ENCODE measurements around the gene PLPPR3. TPM values are rescaled to one million over a fixed set of nuclear protein-coding genes. Genes with fewer than 3 reads are reported as not detected.

Gene PLPPR3
- total RNA-seq, 1 donor from 2014 or later = 5.4 TPM

DNA sequence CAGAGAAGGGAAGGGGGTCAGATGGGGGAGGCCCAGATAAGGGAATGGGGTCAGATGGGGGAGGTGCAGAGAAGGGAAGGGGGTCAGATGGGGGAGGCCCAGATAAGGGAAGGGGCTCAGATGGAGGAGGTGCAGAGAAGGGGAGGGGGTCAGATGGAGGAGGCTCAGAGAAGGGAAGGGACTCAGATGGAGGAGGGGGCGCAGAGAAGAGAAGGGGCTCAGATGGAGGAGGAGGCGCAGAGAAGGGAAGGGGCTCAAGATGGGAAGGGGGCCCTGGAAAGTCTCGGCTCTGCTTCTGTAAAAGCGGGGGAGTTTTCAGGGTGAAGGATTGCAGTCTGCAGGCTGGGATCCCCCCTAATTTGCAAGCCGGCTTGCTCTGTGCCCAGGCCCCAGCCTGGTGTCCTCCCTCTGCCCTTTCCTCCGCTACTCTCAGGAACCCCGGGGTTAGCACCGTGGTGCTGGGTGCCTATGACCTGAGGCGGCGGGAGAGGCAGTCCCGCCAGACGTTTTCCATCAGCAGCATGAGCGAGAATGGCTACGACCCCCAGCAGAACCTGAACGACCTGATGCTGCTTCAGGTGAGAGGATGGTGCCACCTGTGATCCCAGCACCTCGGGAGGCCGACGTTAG, 7.5 kb upstream of the PLPPR3 start:
- Mint-ChIP-seq H3K27me3 (ENCODE audit: low read depth) (no peaks in the 10 kb centered on the region), H3K4me3 (ENCODE audit: unreplicated experiment) (no peak overlapping the region), H3K36me3 (ENCODE audit: low read depth) (no peaks in the 10 kb centered on the region), H3K9me3 (ENCODE audit: low read depth) (no peaks in the 10 kb centered on the region), H3K4me1 (ENCODE audit: low read depth) (peaks cover 2% of the 10 kb centered on the region), H3K27ac (ENCODE audit: unreplicated experiment) (no peak overlapping the region)
- DNase-seq (ENCODE audit: low spot score) = no peak
- TF ChIP-seq, protein P1, sequence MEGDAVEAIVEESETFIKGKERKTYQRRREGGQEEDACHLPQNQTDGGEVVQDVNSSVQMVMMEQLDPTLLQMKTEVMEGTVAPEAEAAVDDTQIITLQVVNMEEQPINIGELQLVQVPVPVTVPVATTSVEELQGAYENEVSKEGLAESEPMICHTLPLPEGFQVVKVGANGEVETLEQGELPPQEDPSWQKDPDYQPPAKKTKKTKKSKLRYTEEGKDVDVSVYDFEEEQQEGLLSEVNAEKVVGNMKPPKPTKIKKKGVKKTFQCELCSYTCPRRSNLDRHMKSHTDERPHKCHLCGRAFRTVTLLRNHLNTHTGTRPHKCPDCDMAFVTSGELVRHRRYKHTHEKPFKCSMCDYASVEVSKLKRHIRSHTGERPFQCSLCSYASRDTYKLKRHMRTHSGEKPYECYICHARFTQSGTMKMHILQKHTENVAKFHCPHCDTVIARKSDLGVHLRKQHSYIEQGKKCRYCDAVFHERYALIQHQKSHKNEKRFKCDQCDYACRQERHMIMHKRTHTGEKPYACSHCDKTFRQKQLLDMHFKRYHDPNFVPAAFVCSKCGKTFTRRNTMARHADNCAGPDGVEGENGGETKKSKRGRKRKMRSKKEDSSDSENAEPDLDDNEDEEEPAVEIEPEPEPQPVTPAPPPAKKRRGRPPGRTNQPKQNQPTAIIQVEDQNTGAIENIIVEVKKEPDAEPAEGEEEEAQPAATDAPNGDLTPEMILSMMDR (IDR thresholded peaks at IDR 0.05) = no peak

DNA sequence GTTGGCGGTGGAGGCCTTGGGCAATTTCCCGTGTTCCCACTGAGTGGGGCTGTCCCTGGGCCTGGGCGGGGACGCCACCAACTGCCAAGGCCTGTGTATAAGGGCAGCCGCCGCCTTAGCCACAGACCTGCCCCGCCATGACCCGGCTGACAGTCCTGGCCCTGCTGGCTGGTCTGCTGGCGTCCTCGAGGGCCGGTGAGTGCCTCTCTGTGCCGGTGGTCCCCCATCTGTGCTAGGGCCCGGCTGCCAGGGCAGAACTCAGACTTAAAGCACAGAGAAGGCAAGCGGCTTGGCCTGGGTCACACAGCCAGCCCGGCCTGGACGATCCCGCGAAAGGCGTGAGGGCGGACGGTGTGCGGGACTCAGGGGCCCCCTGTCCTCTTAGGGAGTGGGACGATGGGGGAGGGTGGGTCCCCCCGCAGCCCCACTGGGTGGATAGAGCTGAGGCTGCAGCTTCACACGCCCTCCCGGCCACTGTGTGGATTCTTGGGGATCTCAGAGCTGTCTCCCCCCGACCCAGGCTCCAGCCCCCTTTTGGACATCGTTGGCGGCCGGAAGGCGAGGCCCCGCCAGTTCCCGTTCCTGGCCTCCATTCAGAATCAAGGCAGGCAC, 6.1 kb upstream of the PLPPR3 start, which contains the start of gene AZU1:
TSS of gene AZU1 (plus strand) at position 128 of the 612 bp plus-strand sequence. CDS start at position 138, 10 bp downstream.
- H3K36me3 Mint-ChIP-seq (ENCODE audit: low read depth) = no peaks in the 10 kb centered on the region
- no peaks in the 10 kb centered on the region for H3K27me3 Mint-ChIP-seq (ENCODE audit: low read depth)

DNA sequence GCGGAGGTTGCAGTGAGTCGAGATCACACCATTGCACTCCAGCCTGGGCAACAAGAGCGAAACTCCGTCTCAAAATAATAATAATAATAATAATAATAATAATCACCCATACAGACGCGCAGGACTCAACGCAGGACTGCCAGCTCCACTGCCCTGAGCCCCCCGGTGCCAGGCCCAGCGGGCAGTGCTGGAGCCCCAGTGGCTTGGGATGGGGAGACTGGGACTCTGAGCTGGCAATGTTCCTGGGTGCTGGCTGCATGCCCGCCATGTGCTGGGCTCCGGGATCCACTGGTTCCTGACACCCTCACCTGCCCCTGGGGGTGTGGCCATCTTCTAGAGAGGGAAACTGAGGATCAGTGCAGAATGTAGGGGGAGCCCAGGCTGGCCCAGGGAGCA, 5.6 kb upstream of the PLPPR3 start:
- H3K36me3 Mint-ChIP-seq (ENCODE audit: low read depth) = no peaks in the 10 kb centered on the region
- TF ChIP-seq, protein P1 (IDR thresholded peaks at IDR 0.05) = no peak
- no peaks in the 10 kb centered on the region for H3K9me3 Mint-ChIP-seq (ENCODE audit: low read depth)
- no peaks in the 10 kb centered on the region for H3K27me3 Mint-ChIP-seq (ENCODE audit: low read depth)
- no peaks in the 10 kb centered on the region for H3K4me1 Mint-ChIP-seq (ENCODE audit: low read depth)
- no peak overlapping the region for H3K4me3 Mint-ChIP-seq (ENCODE audit: unreplicated experiment)
- no peak overlapping the region for H3K27ac Mint-ChIP-seq (ENCODE audit: unreplicated experiment)
- no peak for DNase-seq (ENCODE audit: low spot score)

More for the DNA sequence above, 6.1 kb upstream of the PLPPR3 start, which contains the start of gene AZU1:
- Mint-ChIP-seq H3K4me1 (ENCODE audit: low read depth) (no peaks in the 10 kb centered on the region), H3K4me3 (ENCODE audit: unreplicated experiment) (no peak within 1 kb of the TSS), H3K27ac (ENCODE audit: unreplicated experiment) (no peak within 1 kb of the TSS), H3K9me3 (ENCODE audit: low read depth) (no peaks in the 10 kb centered on the region)
- DNase-seq (ENCODE audit: low spot score) = peak; percentile 87
- TF ChIP-seq, protein P1 (IDR thresholded peaks at IDR 0.05) = no peak

DNA sequence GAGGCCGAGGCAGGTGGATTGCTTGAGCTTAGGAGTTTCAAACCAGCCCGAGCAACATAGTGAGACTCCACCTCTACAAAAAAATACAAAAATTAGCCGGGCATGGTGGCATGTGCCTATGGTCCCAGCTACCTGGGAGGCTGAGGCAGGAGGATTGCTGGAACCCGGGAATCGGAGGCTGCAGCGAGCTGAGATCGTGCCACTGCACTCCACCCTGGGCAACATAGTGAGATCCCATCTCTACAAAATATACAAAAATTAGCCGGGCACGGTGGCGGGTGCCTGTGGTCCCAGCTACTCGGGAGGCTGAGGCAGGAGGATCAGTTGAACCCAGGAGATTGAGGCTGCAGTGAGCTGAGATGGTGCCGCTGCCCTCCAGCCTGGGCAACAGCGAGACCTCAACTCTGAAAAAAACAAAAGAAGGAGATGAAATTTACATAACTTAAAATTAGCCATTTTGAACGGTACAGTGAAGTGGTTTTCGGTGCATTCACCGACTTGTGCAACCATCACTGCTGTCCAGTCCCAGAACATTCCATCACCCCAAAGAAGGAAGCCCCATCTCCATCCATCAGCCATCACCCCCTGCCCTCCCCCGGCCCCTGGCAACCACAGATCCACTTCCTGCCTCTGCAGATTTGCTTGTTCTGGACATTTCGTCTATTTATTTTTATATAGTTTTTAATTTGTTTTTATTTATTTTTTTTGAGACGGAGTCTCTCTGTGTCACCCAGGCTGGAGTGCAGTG, 4.3 kb upstream of the PLPPR3 start:
- no peaks in the 10 kb centered on the region for H3K27me3 Mint-ChIP-seq (ENCODE audit: low read depth)
- H3K36me3 Mint-ChIP-seq (ENCODE audit: low read depth) = no peaks in the 10 kb centered on the region
- no peak overlapping the region for H3K4me3 Mint-ChIP-seq (ENCODE audit: unreplicated experiment)
- TF ChIP-seq, protein P1 (IDR thresholded peaks at IDR 0.05) = no peak
- no peaks in the 10 kb centered on the region for H3K4me1 Mint-ChIP-seq (ENCODE audit: low read depth)
- peak overlapping the region; percentile 17 for H3K27ac Mint-ChIP-seq (ENCODE audit: unreplicated experiment)
- no peaks in the 10 kb centered on the region for H3K9me3 Mint-ChIP-seq (ENCODE audit: low read depth)
- no peak for DNase-seq (ENCODE audit: low spot score)

DNA sequence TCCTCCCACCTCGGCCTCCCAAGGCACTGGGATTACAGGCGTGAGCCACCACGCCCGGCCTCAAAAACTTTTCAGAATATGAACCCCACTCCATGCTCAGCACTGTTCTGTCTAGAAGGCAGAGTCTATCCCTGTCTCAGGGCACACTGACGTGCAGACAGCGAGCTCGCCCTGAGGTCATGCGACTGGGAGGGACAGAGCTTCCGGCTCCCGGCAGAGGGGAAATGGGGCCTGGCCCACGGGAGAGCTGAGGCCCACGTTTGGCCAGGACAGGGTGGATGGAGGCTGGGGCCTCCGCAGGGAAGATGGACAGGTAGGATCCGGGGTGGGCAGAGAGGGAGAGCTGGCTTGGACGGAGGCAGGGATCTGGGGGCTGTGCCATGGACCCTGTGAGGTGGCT, 3.1 kb upstream of the PLPPR3 start:
- Mint-ChIP-seq H3K27me3 (ENCODE audit: low read depth) (no peaks in the 10 kb centered on the region), H3K4me1 (ENCODE audit: low read depth) (no peaks in the 10 kb centered on the region), H3K9me3 (ENCODE audit: low read depth) (no peaks in the 10 kb centered on the region), H3K27ac (ENCODE audit: unreplicated experiment) (no peak overlapping the region), H3K4me3 (ENCODE audit: unreplicated experiment) (no peak overlapping the region), H3K36me3 (ENCODE audit: low read depth) (no peaks in the 10 kb centered on the region)
- TF ChIP-seq, protein P1 (IDR thresholded peaks at IDR 0.05) = no peak
- no peak for DNase-seq (ENCODE audit: low spot score)

Data from chondrocyte (in vitro differentiated cells).